HG02623 (cell line): ENCODE results near the gene TADA2A.

ENCODE experiments used
- ATAC-seq: cut with Tn5 transposase; IDR thresholded peaks from one replicate; pipeline ENCODE4 v1.9.1; 2021; ENCODE audit warnings: moderate library complexity; ENCODE audit not compliant: unreplicated experiment

TADA2A gene, protein sequence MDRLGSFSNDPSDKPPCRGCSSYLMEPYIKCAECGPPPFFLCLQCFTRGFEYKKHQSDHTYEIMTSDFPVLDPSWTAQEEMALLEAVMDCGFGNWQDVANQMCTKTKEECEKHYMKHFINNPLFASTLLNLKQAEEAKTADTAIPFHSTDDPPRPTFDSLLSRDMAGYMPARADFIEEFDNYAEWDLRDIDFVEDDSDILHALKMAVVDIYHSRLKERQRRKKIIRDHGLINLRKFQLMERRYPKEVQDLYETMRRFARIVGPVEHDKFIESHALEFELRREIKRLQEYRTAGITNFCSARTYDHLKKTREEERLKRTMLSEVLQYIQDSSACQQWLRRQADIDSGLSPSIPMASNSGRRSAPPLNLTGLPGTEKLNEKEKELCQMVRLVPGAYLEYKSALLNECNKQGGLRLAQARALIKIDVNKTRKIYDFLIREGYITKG

DNA sequence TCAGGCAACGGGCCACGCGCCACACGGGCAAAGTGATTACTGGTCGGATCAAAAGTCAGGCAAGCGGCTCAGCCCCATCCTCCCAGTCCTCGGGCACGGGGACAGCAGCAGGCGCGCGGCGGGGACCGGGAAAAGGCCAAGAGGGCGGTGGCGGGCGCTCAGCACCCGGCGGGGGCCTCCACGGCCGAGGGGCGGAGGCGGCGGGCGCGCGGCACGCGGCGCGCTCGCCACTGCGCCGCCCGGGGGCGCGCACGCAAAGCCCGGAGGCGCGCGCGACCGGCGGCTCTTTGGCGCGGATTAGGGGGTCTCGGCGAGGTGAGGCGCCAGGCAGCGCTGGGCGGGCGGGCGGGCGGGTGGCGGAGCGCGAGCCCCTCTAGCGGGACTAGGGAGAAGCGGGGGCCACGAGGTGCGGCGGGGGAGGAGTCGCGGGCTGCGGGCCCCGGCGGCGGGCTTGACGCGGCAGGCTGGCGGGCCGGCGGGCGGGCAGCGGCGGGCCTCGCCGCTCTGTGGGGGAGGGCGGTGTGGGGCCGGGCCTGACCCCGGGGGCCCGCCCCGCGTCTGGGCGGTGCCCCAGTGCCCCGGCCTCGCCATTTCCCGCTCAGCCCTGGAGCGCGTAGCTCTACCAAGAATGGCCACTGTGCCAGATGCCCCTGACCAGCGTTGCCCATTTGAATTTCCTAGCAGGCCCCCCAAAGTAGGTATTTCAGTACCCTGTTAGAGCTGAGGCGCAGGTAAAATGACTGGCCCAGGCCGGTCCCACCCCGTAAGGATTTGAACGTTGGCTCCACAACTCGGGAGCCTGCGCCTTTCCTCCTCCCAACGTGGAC, at the start of gene TADA2A, which contains the start of gene ACACA:
TSS of gene TADA2A (plus strand) at position 252 of the 827 bp plus-strand sequence. CDS start 4,480 bp downstream, outside the sequence.
TSS of gene ACACA (minus strand) at position 202 of the 827 bp plus-strand sequence. CDS start 537 bp downstream, outside the sequence.
- peak; percentile 72 for ATAC-seq

DNA sequence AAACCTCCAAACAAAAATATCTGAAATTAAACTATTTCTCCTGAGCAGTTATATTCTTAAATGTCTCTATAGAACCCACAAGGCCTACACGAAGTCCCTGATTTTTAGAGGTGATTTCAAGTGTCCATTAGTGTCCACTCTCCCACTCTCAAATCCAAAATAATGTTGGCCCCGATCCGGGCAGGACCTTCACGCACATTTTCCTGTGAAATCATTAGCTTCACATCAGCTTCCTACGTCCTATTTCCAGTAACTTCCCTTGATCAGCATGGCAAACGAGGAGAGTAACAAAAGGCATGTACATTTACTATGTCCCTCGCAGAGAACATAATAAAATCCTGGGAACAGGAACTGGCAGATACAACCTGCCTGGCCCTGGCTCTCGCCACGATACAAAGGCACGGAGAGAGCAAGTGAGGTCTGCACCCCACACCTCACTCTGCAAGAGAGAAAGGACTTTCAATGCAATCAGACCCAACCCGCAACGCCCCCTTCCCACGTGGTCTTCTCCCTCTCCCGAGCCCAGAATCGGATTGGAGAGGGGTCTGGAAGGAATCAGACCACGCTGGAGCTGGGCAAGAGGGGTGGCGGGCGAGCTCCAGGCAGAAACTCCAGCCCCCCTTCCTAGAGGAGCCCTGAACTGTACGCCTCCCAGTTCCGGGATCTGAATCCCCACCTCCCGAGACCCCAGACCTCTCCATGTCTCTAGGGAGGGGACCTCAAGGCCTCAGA, 48.4 kb upstream of the TADA2A start:
- peak; percentile 3 for ATAC-seq

DNA sequence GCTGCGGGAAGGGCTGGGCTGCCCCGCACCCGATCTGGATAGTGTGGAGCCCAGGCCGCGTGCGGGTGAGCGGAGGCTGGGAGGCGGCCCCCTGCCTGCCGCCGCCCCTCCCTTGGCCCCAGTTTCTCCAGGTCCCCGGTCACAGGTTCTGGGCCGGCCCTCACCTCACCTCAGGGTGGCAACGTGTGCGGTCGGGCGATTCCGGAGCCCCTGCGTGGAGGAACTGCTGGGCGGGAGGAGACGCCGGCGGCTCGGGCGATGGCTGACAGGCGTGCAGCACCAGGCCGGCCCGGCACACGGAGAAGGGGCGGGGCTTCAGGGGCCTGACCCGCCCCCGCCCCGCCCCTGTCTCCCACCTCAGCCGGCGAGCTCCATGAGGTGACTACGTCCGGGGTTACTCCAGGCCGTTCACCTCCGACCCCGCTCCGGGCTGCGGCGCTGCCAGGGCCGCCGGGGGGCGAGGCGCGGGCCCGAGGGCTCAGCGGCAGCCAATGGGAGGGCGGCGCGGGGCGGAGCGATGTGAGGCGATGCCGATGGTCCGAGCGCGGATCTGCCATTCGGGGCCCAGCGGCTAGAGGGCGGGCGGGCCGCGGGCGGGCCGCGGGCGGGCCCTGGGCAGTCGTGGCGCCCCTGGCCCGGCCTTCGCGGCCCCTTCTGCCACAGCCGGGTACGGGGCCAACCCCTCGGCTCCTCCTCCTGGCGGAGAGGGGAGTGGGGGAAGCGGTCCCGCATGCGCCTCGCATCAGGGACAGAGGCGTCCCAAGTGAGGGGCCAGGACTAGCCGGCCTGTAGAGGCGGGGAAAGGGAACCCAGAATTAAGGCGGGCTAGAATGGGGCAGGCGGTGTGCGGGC, 47.6 kb upstream of the TADA2A start:
- peak; percentile 87 for ATAC-seq

DNA sequence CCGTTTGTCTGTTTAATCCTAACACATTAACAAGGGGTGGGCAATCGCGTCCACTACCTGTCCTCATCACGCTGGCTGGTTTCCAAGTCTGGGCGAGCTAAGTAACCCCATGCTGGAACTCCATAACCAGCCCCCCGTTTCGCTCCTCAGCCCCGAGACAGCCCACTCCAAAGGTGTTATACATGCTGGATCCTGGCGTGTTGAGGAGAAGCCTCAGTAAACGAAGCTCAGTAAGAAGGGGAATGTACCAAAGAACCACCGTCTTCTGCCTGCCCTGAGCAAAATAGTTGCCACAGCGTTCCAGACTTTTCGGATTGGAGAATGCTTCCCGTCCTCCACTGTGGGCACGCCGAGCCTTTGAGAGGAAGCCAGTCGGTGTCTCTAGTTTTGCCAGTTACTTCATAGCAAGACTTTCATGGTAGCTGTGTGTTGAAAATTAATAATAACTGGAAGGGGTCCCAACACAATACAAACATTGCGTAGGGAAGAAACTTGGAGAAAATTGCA, 47.0 kb upstream of the TADA2A start:
- no peak for ATAC-seq

DNA sequence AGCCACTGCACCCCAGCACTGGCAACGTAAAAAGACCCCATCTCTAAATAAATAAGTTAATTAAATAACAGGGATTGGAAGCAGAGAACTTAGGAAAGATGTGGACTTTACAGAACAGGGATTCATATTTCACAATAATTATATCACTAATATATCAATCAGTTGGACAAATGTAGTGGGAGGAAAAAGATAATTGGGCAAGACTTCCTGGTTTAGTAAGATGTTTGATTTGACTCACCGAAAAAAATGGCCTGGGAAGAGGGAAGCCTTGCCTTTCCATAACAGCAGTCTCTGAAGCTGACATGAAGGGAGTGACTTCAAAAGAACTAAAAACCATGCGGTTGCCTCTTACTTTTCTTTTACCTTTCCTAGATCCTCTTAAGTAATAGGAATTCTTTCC, 46.1 kb upstream of the TADA2A start:
- ATAC-seq: no peak

DNA sequence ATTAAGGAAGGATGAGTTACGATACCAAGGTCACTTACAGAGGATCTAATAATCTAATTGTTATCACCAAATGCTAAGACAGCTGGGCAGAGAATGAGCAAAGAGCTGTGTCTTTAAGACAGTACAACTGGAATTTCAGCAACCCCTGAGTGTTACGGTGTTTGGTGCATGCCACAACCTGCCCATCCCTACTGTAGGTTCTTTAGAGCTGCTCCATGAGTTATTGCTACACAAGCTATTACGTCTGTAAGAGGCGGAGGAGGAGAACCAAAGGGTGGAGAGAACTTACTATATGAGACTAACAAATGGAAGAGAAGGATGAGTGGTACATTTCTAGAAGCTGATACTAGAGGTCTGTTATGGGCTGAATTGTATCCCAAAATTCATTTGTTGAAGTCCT, 45.1 kb upstream of the TADA2A start:
- no peak for ATAC-seq

DNA sequence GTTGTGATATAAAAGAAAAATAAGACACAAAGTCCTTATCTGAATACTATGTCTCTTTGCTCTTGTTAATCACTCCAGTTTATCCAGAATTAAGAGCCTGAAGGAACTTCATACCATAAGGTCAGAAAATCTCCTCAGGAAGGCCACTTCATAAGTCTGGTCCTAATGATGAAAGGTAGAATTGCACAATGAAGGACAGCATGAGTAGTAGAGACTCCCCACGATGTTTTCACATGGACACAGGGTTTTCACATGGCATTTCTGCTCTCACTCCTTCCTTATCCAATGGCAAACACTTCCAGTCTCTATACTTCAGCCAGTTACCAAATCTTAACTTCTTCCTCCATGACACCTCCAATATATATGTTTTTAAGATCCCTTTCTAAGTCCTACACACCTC, 41.1 kb upstream of the TADA2A start:
- ATAC-seq: no peak

DNA sequence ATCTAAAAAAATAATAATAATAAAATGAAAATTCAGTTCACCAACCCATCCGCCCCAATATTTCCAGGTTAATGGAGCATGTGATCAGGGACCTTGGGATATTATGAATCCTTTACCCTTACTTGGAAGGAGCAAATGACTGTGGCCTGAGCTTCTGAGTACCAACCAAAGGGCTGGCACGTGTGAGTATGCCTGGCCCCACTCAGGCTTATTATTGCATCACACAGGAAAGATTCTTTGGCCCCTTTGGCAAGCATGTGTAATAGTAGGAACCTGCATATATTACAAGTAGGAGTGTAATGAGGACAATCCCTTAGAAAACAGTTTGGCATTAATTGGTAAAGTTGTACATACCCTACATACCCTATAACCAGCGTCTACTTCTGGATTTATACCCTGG, 38.1 kb upstream of the TADA2A start:
- ATAC-seq: no peak

DNA sequence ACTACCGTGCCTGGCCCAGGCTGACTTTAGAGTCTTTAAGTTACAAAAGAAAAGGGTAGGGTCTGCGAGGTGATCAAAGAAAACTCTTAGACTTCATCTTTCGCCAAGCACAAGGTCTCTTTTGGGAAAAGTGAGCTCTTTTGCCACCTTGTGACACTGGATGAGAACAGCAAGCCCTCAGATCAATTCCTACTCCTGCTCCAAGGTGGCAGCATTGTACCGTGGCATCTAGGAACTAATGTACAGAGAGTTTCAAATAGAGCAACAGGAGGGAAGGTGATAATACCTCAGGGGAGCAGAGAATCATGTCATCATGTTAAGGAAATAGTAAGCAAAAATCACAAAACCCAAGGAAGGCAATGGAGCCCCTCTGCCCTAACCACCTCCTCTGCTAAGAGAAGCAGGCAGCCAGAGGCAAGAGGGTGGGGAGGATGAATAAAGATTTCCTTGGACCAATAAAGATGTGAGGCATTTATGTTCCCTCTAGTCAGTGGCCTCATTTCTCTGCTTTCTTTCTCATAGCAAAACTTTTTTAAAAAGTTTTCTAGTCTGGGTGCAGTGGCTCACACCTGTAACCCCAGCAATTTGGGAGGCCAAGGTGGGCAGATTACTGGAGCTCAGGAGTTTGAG, 33.0 kb upstream of the TADA2A start:
- ATAC-seq: no peak

DNA sequence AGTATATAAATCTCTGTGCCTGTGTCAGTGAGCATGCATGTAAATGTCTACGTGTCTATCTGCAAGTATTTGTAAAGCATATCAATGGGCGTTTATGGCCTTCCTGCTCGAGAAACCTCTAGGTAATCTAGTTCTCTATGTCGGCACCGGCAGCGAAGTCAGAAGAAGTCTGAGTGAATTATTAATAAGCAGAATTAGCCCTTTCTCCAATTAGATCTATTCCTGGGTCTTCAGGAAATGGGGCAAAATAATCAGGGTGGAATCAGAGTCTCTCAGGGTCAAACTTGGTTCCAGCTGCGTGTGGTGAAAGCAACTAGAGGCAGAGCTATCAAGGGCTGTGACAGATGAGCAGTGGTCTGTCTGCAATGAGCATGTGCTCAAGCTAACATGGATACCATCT, 31.0 kb upstream of the TADA2A start, which contains the start of gene C17orf78:
TSS of gene C17orf78 (plus strand) at position 280 of the 400 bp plus-strand sequence. CDS start at position 388, 108 bp downstream.
- no peak for ATAC-seq

DNA sequence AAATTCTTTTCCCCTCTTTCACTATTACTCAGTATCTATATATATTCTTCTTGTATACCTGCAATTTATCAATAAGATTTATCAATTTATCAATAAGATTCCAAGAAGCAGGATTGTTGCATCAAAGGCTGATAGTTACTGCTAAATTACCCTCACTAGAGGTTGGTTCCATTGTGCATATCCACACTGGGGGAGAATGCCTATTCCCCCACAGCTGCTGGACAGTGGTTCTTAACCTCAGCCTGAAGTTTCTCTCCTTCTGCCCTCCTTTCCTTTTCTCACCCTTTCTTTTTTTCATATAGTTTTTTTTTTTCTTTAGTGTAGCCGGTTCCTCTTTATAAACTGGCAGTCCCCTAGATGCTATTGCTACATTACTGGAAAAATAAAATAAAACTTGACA, 24.6 kb upstream of the TADA2A start:
- ATAC-seq: no peak

DNA sequence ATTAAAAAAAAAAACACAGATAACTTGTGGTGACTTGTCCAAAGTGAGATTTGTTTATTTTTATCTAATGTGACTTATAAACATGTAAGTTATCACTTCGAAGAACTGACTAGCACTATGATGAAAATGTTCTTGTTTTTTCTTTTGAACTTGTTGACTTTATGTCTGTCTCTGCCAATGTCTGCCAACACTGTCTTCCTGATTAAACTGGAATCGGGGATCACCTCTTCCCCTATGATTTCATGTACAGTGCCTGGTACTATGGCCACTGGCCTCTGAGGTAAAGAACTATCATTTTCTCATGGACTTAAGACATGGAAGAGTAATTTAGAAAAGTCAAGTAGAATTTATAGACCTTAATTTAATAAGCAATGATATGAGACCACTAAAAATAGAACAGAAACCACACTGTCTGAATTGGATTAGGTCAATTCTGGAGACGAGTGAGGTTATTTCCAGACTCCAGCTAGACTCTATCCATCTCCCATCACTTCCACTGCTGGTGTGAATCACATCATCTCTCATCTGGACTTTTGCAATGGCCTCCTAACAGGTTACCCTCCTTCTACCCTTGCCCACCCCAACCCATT, 22.0 kb upstream of the TADA2A start:
- no peak for ATAC-seq

DNA sequence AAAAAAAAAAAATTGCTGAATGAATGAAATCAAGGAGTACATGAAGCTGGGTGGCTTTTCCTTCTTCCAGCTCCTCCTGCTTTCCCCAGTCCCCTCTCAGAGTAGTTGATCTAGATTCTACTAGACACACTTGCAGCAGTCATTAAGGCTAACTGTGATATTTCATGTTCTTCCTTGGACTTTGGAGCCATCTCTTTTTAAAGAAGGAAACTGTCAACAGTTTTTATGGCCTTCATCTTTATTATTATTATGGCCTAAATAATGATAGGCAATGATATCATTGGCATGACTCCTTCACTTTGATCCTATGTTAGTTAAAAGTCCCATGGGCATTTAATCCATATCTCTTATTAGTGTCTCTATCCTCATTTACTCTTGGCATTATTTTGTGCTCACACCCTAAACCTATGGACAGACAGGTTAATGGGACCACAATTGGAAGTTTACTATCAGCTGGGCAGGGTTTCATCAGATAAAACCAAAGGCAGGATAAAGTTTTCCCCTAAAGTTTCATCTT, 21.2 kb upstream of the TADA2A start:
- ATAC-seq: no peak

DNA sequence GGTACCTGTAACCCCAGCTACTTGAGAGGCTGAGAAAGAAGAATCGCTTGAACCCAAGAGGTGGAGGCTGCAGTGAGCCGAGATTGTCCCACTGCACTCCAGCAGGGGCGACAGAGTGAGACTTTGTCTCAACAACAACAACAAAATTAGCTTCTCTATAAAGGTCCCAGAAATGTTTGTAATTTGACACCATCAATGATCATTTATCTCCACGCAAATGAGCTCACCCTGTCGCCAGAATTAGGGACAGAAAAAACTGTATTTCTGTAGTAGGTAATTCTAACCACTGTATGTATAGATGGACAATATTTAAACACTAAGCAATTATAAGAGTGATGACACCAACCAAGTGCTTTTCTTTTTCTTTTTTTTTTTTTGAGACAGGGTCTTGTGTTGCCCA, 20.2 kb upstream of the TADA2A start:
- no peak for ATAC-seq

DNA sequence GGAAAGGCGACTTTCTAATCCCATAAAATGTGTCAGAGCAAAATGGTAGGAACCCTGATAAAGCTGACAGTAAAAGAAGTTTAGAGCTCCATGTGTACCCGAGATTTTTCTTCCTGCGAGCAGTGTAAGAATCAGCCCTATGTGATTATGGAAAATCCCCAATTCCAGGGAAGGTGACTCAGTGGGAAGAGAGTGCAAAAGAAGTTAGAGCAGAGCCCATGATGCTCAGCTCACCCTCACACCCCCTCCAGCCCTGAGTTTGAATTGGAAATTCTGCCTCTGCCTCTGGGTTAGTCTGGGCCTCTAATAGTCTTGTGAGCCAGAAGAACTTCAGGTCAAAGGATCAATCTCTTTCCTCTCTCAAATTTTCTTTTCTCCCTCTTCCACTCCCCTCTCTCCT, 18.4 kb upstream of the TADA2A start:
- ATAC-seq: no peak

DNA sequence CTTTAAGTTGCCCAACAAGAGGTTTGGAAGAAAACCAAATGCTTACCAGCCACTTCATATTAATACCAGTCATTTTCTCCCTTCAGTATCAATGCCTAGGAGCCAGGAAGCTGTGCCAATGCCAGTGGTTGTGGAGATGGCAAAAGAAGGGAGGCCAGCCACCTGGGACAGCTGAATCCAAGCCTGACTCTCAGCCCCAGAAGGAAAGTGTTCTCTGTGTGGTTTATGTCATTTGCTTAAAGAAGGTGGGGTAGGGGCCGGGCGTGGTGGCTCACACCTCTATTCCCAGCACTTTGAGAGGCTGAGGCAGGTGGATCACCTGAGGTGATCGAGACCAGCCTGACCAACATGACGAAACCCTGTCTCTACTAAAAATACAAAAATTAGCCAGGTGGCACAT, 17.5 kb upstream of the TADA2A start:
- no peak for ATAC-seq

DNA sequence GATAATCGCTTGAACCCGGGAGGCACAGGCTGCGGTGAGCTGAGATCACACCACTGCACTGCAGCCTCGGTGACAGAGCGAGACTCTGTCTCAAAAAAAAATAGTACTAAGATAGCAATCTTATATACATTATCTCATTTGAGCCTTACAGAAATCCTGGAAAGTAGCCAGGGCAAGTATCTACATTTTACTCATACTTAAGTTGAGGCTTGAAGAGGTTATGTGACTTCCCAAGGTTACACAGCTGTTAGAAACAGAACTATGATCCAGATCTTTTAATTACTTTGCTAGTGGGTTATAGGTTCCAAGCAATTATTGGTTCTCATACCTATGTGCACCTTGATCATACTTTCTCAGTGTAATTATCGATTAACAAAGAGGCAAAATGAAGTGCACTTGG, 15.5 kb upstream of the TADA2A start:
- no peak for ATAC-seq

DNA sequence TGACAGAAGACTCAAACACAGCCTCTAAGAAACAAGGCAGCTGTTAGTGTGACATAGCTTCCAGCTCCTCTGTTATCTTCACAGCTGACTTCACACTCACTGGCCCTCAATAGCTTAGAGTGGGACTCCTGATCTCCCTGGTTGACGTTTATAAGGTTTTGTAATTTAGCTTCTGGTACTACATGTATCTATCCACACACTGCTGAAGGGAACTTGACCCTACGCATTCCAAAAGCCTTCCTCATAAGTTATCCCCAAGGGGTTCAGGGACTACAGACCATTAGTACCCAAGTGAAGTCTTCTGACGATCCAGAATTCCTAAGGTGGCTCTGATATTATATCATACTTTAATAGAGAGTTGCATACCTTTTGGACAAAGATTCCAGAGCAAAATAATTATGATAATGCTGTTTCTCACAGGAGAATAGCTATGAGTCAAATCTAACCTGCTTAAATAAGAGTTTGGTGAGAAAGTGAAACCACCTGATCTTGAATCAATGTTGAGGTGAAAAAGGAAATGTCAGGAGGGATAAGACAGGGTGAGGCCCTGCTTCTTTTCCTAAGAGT, 14.6 kb upstream of the TADA2A start:
- no peak for ATAC-seq

DNA sequence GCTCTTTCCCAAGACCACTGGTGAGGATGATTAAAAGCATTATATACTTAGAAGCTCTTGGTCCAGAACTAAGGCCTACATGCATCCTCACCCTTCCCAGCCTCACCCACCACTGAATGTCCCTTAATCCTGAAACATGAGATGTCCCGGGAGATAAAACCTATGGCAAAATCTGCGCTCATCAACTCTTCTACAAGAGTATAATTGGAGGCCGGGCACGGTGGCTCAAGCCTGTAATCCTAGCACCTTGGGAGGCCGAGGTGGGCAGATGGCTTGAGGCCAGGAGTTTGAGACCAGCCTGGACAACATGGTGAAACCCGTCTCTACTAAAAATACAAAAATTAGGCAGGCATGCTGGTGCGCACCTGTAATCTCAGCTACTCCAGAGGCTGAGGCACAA, 13.3 kb upstream of the TADA2A start:
- ATAC-seq: no peak
